Measurements from ENCODE around the gene ADGRD1. TPM values are rescaled to one million over a fixed set of nuclear protein-coding genes. Genes with fewer than 3 reads are reported as not detected.

Gene ADGRD1
- total RNA-seq, 1 donor from 2014 or later: 4.0 TPM

DNA sequence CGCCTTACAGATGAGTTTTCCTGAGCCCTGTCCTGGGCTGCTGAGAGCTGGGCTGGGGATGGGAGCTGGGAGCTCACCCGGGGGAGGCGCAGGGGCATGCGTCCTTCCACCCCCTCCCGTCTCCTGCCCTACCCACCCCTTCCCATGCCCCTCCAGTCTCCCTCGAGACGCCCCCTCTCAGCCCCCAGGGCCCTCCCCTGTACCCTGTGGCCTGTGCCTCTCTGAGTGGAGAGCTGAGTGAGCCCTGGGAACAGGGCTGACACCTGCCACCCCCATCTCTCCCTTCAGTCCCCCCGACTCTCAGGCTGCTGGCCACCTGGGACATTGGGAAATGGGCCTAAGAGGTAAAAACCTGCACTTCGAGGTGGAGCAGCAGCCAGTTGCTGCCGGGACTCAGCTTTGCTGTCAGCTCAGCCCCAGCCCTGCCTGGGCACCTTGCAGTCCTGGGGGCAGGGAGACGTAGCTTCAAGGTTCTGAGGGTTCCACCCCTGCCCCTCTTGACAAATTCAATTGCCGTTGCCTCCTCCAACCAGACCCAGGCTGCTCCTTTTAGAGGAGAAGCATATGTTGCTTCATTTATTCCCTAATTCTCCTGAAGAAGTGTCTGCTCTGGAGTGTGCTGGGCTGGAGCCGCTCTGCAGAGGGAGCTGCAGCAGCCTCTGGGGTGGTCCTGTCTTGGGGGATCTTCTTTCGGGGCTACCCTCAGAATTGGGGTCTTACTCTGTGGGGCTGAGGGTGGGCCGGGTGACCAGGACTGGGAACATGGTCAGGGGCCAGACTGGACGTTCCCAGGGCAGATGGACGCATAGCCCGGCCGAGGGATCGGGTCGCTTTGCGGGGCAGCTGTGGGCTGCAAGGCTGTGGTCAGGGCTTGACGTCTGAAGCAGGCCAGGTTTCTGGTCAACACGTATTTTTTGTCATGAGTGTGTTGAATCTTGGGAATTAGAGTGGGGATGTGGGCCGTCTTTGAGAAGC is 141.4 kb downstream of the ADGRD1 start:
- H3K27me3 Mint-ChIP-seq: no peaks in the 10 kb centered on the region
- TF ChIP-seq, protein P1, sequence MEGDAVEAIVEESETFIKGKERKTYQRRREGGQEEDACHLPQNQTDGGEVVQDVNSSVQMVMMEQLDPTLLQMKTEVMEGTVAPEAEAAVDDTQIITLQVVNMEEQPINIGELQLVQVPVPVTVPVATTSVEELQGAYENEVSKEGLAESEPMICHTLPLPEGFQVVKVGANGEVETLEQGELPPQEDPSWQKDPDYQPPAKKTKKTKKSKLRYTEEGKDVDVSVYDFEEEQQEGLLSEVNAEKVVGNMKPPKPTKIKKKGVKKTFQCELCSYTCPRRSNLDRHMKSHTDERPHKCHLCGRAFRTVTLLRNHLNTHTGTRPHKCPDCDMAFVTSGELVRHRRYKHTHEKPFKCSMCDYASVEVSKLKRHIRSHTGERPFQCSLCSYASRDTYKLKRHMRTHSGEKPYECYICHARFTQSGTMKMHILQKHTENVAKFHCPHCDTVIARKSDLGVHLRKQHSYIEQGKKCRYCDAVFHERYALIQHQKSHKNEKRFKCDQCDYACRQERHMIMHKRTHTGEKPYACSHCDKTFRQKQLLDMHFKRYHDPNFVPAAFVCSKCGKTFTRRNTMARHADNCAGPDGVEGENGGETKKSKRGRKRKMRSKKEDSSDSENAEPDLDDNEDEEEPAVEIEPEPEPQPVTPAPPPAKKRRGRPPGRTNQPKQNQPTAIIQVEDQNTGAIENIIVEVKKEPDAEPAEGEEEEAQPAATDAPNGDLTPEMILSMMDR (IDR thresholded peaks at IDR 0.05; ENCODE audit: unreplicated experiment): no peak
- H3K4me1 Mint-ChIP-seq (ENCODE audit: low read depth): no peaks in the 10 kb centered on the region
- no peak overlapping the region for H3K27ac Mint-ChIP-seq
- no peaks in the 10 kb centered on the region for H3K36me3 Mint-ChIP-seq (ENCODE audit: insufficient read depth)
- H3K4me3 Mint-ChIP-seq (ENCODE audit: low read depth): no peak overlapping the region
- DNase-seq (ENCODE audit: low spot score, unreplicated experiment): no peak
- no peaks in the 10 kb centered on the region for H3K9me3 Mint-ChIP-seq (ENCODE audit: low read depth)

DNA sequence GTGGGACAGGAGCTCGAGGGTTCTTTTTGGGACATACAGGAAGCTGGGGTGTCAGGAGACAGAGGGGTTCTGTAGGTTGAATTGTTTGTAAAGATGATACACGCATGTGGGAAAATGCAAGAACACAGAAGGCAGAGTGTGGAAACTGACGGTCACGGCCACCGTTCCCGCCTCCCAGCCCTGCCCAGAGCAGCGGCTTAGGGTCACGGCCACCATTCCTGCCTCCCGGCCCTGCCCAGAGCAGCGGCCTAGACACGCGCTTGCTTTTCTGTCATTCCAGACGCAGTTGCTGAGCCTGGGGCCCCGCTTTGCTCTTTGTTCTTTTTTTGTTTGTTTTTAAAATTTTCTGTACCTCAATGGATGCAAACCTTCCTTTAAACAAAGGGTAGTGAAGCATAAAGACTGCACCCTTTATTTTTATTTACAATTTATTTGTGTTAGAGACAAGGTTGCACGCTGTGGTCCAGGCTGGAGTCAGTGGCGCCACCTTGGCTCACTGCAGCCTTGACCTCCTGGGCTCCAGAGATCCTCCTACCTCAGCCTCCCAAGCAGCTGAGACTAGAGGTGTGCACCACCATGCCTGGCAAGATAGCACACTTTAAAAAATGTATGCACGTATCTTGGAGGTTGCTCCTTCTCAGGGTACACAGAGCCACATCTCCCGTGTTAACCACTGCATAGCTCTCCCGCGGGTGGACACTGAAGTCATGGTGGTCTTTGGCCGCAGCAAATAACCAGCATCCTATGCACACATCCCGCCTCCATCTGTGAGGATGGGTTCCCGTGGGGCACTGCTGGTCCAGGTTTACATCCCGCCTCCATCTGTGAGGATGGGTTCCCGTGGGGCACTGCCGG is 142.3 kb downstream of the ADGRD1 start:
- DNase-seq (ENCODE audit: low spot score, unreplicated experiment): no peak
- no peak overlapping the region for H3K27ac Mint-ChIP-seq
- H3K36me3 Mint-ChIP-seq (ENCODE audit: insufficient read depth): no peaks in the 10 kb centered on the region
- no peaks in the 10 kb centered on the region for H3K9me3 Mint-ChIP-seq (ENCODE audit: low read depth)
- no peaks in the 10 kb centered on the region for H3K4me1 Mint-ChIP-seq (ENCODE audit: low read depth)
- TF ChIP-seq, protein P1 (IDR thresholded peaks at IDR 0.05; ENCODE audit: unreplicated experiment): no peak
- no peaks in the 10 kb centered on the region for H3K27me3 Mint-ChIP-seq
- no peak overlapping the region for H3K4me3 Mint-ChIP-seq (ENCODE audit: low read depth)

DNA sequence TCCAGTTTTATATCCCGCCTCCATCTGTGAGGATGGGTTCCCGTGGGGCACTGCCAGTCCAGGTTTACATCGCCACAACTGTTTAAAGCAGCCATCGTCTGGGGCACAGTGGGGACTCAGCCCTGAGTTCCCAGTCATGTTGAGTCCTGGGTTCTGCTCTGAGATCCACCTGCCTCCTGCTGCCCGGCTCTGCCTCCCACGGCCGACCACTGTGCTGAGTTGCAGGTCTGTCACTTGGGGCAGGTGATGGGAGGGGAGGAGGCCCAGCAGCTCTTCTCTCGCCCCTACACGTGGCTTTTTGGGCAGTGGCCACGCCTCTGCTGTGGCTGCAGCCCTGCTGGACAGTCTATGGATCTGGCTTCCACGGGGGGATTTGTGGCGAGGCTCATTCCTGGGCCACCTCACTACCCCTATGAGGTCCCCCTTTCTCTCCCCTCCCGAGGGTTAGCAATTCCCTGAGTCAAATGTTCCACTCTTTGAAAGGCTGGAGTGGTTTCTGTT is 143.0 kb downstream of the ADGRD1 start:
- no peak overlapping the region for H3K4me3 Mint-ChIP-seq (ENCODE audit: low read depth)
- no peaks in the 10 kb centered on the region for H3K36me3 Mint-ChIP-seq (ENCODE audit: insufficient read depth)
- no peaks in the 10 kb centered on the region for H3K27me3 Mint-ChIP-seq
- no peak for DNase-seq (ENCODE audit: low spot score, unreplicated experiment)
- no peaks in the 10 kb centered on the region for H3K4me1 Mint-ChIP-seq (ENCODE audit: low read depth)
- H3K9me3 Mint-ChIP-seq (ENCODE audit: low read depth): no peaks in the 10 kb centered on the region
- H3K27ac Mint-ChIP-seq: no peak overlapping the region
- TF ChIP-seq, protein P1 (IDR thresholded peaks at IDR 0.05; ENCODE audit: unreplicated experiment): no peak

DNA sequence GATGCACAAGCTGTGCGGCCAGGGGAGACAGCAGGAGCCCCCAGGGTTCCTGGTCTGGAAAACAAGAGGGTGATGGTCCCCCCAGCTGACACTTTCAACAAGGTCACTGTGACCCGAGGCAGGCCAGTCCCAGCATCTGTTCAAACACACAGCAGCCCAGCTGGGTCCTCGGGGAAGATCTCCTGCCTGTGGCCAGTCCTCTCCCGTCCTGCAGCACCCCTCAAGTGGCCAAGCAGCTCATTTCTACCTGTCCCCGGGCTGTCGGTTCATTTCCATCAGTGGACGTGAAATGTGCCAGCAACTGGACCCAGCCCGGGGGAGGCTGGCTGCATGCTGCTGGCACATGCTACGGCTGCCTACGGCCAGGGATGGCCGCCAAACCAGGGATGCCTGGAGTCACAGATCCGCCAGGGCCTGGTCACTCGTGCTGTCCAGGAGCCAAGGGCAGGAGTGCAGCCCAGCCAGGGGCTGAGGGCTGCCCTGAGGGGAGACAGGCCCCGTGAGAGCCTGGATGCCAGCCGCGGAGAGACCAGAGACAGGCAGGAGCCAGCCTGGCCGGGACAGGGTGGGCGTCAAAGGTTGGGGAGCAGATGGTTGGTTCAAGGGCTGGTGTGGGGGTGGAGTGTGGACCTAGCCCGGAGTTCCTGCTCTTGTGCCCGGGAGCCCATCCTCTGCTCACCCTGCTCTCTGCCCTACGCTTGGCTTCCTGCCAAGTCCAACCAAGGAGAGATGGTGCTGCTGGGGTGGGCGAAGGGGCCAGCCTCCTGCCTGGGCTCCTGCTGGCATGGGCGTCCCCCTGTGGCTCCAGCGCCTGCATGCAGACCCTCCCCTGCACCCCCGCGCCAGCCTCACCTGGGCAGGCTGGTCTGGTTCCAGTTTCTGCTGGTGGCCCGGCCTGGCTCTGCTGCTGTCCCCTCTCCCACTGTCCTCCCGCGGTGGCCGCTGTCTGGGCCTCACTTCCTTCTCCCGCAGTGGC is 143.8 kb downstream of the ADGRD1 start:
- Mint-ChIP-seq H3K9me3 (ENCODE audit: low read depth) (no peaks in the 10 kb centered on the region), H3K4me1 (ENCODE audit: low read depth) (no peaks in the 10 kb centered on the region), H3K4me3 (ENCODE audit: low read depth) (no peak overlapping the region), H3K36me3 (ENCODE audit: insufficient read depth) (no peaks in the 10 kb centered on the region), H3K27me3 (no peaks in the 10 kb centered on the region), H3K27ac (no peak overlapping the region)
- TF ChIP-seq, protein P1 (IDR thresholded peaks at IDR 0.05; ENCODE audit: unreplicated experiment): no peak
- DNase-seq (ENCODE audit: low spot score, unreplicated experiment): no peak
